RKO (cell line): ENCODE results near the gene EED.
A peak's percentile ranks its signal among the peaks of the same experiment; 100 is the strongest.
"Not testable (repeated sequence)": the region's sequence is repeated elsewhere in the genome, so short reads cannot be mapped to it uniquely, and the experiment has no call there.

Experiments used
- DNase-seq: peaks from one replicate; pipeline ENCODE4 v3.0.0-alpha.2; 2016; ENCODE audit warnings: low spot score

EED gene

GRCh38 chr11:86291466-86292262 lies 47.1 kb downstream of the EED start:
- peak; percentile 85 for DNase-seq

GRCh38 chr11:86292912-86293616 lies 48.5 kb downstream of the EED start:
- DNase-seq = no peak

- DNase-seq = no peak
Measured at GRCh38 chr11:86294026-86294425, 49.5 kb downstream of the EED start.

- DNase-seq = no peak
Measured at GRCh38 chr11:86301742-86302091, 57.2 kb downstream of the EED start.

GRCh38 chr11:86302092-86302793 lies 57.7 kb downstream of the EED start, which contains the start of gene HIKESHI:
HIKESHI (plus strand) TSS chr11:86302240; CDS start chr11:86302449, 209 bp downstream.
- peak; percentile 99 for DNase-seq

- DNase-seq = peak; percentile 76
Measured at GRCh38 chr11:86303257-86303656, 58.7 kb downstream of the EED start.

- not testable (repeated sequence) for DNase-seq
Measured at GRCh38 chr11:86308710-86309109, 64.2 kb downstream of the EED start.

- no peak for DNase-seq
Measured at GRCh38 chr11:86313793-86314192, 69.2 kb downstream of the EED start.

GRCh38 chr11:86314636-86315035 lies 70.1 kb downstream of the EED start:
- DNase-seq = no peak
